Measurements from ENCODE around the gene SLC39A1.
A peak's percentile ranks its signal among the peaks of the same experiment; 100 is the strongest.
"Not testable (repeated sequence)": the region's sequence is repeated elsewhere in the genome, so short reads cannot be mapped to it uniquely, and the experiment has no call there.

Gene SLC39A1

DNA sequence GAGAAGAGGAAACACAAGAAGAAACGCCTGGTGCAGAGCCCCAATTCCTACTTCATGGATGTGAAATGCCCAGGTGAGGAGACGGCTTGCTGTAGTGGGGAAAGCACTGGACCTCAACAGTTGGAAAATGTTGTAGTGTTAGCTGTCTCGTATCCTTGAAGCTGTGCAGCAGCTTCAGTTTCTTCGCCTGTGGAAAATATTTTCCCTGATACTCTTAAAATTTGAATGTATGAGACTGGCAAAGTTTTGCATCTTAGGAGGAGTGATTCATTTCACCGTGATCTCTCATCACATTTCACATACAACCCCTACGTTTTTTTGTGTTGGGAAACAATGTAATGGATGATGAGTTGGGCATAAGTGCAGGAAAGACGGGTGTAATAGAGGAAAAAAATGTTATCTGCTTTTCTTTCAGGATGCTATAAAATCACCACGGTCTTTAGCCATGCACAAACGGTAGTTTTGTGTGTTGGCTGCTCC is 27.9 kb upstream of the SLC39A1 start:
- Histone ChIP-seq H3K4me3 (peak overlapping the region; percentile 93), H3K27ac (peak overlapping the region; percentile 81), H3K9me3 (ENCODE audit: low read depth, low read length) (no peaks in the 10 kb centered on the region), H3K9ac (ENCODE audit: insufficient read length) (peak overlapping the region; percentile 94), H3K36me3 (ENCODE audit: insufficient read depth, low read length) (peaks cover 47% of the 10 kb centered on the region)
- TF ChIP-seq POLR2AphosphoS5 (IDR thresholded peaks at IDR 0.05; ENCODE audit: borderline replicate concordance, low read depth, low read length) (no peak), FOXP2 (optimal IDR thresholded peaks at IDR 0.05; ENCODE audit: control extremely low read depth, extremely low read length, insufficient read depth) (no peak), EZH2 (IDR thresholded peaks at IDR 0.05) (no peak)
- no peak for DNase-seq (ENCODE audit: low read depth, low spot score)

DNA sequence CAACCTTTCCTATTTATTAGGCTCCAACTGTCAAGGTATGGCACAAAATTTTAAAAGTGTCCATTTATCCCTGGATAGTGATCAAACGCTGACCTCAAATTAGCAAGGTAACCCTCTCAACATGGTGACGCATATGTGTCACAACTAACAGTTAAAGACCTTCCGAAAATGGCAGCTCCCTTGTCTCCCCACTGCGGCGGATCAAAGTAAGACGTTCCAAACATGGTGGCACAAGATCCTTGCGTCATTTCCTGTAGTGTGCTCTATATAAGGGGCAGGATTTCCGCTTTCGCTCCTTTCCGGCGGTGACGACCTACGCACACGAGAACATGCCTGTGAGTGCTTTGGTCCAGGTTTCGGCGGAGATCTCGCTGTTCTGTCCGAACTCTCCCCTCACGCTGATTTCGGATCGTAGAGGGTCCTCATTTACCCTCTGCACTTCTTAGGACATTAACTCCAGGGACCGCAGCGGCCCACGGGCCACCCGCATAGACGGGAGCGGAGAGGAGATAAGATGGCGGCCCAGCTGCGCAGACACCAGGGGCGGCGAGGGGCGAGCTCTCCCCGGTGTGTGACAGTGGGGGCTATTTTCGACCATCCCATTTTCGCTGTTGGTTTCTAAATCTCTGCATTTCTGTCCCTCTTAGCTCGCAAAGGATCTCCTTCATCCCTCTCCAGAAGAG is 27.3 kb upstream of the SLC39A1 start, which contains the start of gene RPS27:
Gene RPS27 (plus strand): TSS at position 295 of the 683 bp plus-strand sequence. CDS start 35 bp downstream, at position 330.
- peak within 1 kb of the TSS; percentile 81 for H3K27ac ChIP-seq
- TF ChIP-seq POLR2AphosphoS5 (IDR thresholded peaks at IDR 0.05; ENCODE audit: borderline replicate concordance, low read depth, low read length) (peak; percentile 100), EZH2 (IDR thresholded peaks at IDR 0.05) (no peak)
- H3K36me3 ChIP-seq (ENCODE audit: insufficient read depth, low read length): peaks cover 46% of the 10 kb centered on the region
- peak; percentile 94 for DNase-seq (ENCODE audit: low read depth, low spot score)
- H3K4me3 ChIP-seq: peak within 1 kb of the TSS; percentile 93
- H3K9me3 ChIP-seq (ENCODE audit: low read depth, low read length): no peaks in the 10 kb centered on the region
- peak within 1 kb of the TSS; percentile 94 for H3K9ac ChIP-seq (ENCODE audit: insufficient read length)

DNA sequence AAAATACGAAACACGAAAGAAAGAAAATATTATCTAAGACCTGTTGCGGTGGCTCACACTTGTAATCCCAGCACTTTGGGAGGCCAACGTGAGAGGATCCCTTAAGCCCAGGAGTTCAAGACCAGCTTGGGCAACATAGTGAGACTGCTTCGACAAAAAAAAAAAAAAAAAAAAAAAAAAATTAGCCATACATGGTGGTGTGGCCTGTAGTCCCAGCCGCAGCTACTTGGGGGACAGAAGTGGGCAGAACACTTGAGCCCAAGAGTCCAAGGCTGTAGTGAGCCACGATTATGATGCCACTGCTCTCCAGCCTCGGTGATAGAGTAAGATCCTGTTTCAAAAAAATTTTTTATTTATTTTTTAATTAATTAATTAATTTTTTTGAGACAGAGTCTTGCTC is 24.3 kb upstream of the SLC39A1 start:
- Histone ChIP-seq H3K9ac (ENCODE audit: insufficient read length) (no peak overlapping the region), H3K4me3 (no peak overlapping the region), H3K36me3 (ENCODE audit: insufficient read depth, low read length) (peaks cover 17% of the 10 kb centered on the region), H3K9me3 (ENCODE audit: low read depth, low read length) (no peaks in the 10 kb centered on the region), H3K27ac (no peak overlapping the region)
- DNase-seq (ENCODE audit: low read depth, low spot score): no peak
- no peak for TF ChIP-seq FOXP2 (optimal IDR thresholded peaks at IDR 0.05; ENCODE audit: control extremely low read depth, extremely low read length, insufficient read depth)
- no peak for TF ChIP-seq POLR2AphosphoS5 (IDR thresholded peaks at IDR 0.05; ENCODE audit: borderline replicate concordance, low read depth, low read length)
- TF ChIP-seq EZH2 (IDR thresholded peaks at IDR 0.05): no peak

DNA sequence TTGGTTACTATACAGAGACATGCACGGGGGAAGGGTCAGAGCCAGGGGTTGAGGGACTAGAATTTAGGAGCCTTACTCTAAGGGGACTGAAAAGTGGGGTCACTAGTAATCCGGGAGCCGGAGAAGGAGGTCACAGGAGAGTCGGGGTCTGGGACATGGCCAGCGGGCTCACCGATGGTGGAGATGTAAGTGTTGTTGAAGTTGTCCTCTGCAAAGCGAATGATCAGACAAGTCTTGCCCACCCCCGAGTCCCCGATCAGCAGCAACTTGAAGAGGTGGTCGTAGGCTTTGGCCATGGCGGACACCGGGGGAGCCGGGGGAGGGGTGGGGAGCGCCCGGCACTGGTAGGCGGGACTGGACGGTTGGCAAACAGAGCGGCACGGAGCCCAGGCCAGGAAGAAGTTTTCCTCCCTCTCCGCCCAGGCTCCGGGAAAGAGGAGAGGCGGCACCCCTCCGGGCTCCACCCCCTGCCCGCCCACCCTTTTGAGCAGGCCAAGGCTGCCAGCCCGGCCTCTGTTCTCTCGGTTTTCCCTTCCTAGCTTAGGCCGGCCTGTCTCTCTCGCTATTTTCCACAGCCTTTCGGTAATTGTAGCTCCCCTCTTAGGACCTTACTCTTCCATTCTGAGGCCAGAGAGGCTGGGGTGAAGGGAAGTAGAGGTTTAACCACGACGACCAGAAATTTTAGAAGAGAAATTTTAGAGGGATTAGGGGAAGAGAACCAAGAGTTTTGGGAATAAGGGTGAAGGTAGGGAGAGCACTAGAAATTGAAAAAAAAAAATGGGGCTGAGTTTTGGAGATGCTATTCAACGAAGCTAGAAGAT is 22.8 kb upstream of the SLC39A1 start, which contains the start of gene RAB13:
Gene RAB13 (minus strand): TSS at position 399 of the 821 bp plus-strand sequence. CDS start 103 bp downstream, at position 296.
- Histone ChIP-seq H3K4me3 (peak within 1 kb of the TSS; percentile 86), H3K9me3 (ENCODE audit: low read depth, low read length) (no peaks in the 10 kb centered on the region), H3K9ac (ENCODE audit: insufficient read length) (peak within 1 kb of the TSS; percentile 81), H3K36me3 (ENCODE audit: insufficient read depth, low read length) (peaks cover 3% of the 10 kb centered on the region), H3K27ac (peak within 1 kb of the TSS; percentile 79)
- TF ChIP-seq EZH2 (IDR thresholded peaks at IDR 0.05): no peak
- no peak for TF ChIP-seq POLR2AphosphoS5 (IDR thresholded peaks at IDR 0.05; ENCODE audit: borderline replicate concordance, low read depth, low read length)
- TF ChIP-seq FOXP2 (optimal IDR thresholded peaks at IDR 0.05; ENCODE audit: control extremely low read depth, extremely low read length, insufficient read depth): no peak
- DNase-seq (ENCODE audit: low read depth, low spot score): no peak

DNA sequence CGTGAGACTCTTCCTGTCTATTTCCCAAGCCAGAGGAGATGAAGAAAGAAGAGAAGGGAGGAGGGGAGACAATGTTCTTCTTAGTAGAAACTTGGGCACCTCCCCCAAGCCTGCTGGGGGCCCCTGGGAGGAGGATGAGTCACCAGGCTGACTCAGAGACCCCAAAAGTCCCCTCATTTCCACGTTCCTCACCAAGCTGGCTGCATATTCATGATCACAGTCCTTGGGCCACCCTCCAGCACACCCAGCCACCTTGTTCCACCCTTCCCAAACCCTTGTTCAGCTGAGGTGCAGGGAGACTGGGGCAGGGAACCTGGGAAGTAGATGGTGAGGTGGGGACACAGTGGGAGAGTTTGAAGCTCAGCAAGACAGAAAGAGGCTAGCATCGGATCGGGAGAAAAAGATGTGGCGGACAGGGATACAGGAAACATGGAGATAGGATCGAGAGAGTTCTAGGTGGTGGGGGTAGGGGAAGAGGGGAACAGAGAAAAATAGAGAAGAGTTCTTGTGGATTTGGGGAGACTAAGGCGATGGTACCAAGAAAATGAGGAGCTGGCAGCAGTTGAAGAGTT is 22.1 kb upstream of the SLC39A1 start:
- Histone ChIP-seq H3K27ac (no peak overlapping the region), H3K4me3 (peak overlapping the region; percentile 86), H3K9me3 (ENCODE audit: low read depth, low read length) (no peaks in the 10 kb centered on the region), H3K9ac (ENCODE audit: insufficient read length) (peak overlapping the region; percentile 73), H3K36me3 (ENCODE audit: insufficient read depth, low read length) (no peaks in the 10 kb centered on the region)
- no peak for DNase-seq (ENCODE audit: low read depth, low spot score)
- TF ChIP-seq FOXP2 (optimal IDR thresholded peaks at IDR 0.05; ENCODE audit: control extremely low read depth, extremely low read length, insufficient read depth) (no peak), POLR2AphosphoS5 (IDR thresholded peaks at IDR 0.05; ENCODE audit: borderline replicate concordance, low read depth, low read length) (no peak), EZH2 (IDR thresholded peaks at IDR 0.05) (no peak)

DNA sequence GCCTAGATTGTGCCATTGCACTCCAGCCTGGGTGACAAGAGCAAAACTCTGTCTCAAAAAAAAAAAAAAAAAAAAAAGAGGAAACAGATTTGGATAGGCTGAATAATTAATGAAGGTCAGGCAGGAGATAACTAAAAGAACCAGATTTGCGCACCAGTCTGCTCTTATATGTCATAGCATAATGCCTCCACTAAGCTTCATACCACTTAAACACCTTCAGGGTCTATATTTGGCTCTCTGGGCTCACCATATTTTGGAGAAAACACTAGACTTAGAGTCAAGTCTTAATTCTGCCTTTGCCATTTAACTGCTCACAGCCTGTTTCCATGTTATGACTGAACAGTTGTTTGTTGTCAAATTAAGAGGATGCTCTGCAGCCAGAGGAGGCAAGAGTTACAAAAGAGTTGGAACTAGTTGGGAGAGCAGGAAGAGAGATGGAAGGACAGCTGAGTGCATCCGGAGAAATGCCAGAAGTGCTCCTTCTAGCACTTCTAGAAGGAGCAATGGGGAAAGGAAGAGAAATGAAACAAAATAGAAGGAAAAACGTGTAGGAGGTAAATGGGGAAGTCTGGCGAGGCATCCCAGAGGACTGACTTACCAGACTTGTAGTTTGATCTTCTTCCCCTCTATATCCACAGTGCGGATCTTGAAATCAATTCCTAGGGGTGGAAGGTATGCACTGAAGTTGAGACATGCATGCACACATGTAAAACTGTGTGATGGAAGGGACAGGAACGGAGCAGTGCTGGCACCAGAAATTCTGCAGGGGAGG is 21.0 kb upstream of the SLC39A1 start:
- TF ChIP-seq POLR2AphosphoS5 (IDR thresholded peaks at IDR 0.05; ENCODE audit: borderline replicate concordance, low read depth, low read length): no peak
- H3K9me3 ChIP-seq (ENCODE audit: low read depth, low read length): no peaks in the 10 kb centered on the region
- no peak for DNase-seq (ENCODE audit: low read depth, low spot score)
- H3K4me3 ChIP-seq: no peak overlapping the region
- no peaks in the 10 kb centered on the region for H3K36me3 ChIP-seq (ENCODE audit: insufficient read depth, low read length)
- H3K27ac ChIP-seq: no peak overlapping the region
- H3K9ac ChIP-seq (ENCODE audit: insufficient read length): peak overlapping the region; percentile 73

DNA sequence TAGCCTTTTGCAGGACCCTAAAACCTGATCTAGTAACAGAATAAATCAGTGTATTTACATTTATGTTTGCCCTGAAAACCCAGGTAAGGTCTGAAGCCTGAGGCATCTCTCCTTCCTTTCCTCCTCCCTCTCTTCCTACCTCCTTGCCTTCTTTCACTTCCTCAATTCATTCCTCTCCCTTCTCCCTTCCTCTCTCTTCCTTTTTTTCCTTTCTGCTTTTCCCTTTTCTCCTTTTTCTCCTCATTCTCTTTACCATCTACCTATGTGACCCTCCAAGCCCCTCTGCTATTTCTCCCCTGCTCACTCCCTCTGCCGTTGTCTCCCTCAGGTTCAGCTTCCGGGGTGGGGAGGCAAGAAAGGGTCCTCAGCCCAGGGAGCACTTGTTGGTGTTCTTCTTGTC is 18.4 kb upstream of the SLC39A1 start:
- H3K9me3 ChIP-seq (ENCODE audit: low read depth, low read length); H3K36me3 ChIP-seq (ENCODE audit: insufficient read depth, low read length); DNase-seq (ENCODE audit: low read depth, low spot score): not testable (repeated sequence)

DNA sequence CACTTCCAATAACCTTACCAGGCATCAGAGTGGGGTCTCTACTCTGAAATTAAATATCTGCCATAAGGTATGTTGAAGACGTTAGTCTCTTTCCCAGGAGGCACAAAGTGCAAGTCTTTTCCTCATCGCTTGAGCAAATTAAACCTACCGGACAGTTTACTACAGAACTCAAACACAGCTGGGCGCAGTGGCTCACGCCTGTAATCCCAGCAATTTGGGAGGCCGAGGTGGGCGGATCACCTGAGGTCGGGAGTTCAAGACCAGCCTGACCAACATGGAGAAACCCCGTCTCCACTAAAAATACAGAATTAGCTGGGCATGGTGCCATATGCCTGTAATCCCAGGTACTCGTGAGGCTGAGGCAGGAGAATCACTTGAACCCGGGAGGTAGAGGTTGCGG is 15.8 kb upstream of the SLC39A1 start:
- not testable (repeated sequence) for H3K27ac ChIP-seq; H3K9ac ChIP-seq (ENCODE audit: insufficient read length); H3K4me3 ChIP-seq; H3K9me3 ChIP-seq (ENCODE audit: low read depth, low read length); DNase-seq (ENCODE audit: low read depth, low spot score)
- H3K36me3 ChIP-seq (ENCODE audit: insufficient read depth, low read length): peaks cover 19% of the 10 kb centered on the region

More for the DNA sequence above, 18.4 kb upstream of the SLC39A1 start:
- H3K9ac ChIP-seq (ENCODE audit: insufficient read length); H3K27ac ChIP-seq; H3K4me3 ChIP-seq: not testable (repeated sequence)

Data from SK-N-MC (cell line).